ENCODE data around the gene HCAR3. TPM values are rescaled to one million over a fixed set of nuclear protein-coding genes. Genes with fewer than 3 reads are reported as not detected.

HCAR3 gene
- total RNA-seq, 4 donors from 2014 or later = 0.42 TPM; not detected in 3

- no peak for DNase-seq (ENCODE audit: low spot score in 2 of 2)
- no peak overlapping the region for H3K4me3 ChIP-seq
- H3K4me1 ChIP-seq = peaks cover 0 to 24% (median 12%) of the 10 kb centered on the region in 4 donors
- TF ChIP-seq POLR2A (IDR thresholded peaks at IDR 0.05) (no peak), EP300 (IDR thresholded peaks at IDR 0.05) (no peak), CTCF (IDR thresholded peaks at IDR 0.05) (no peak)
- no peak overlapping the region for H3K27ac ChIP-seq
- H3K27me3 ChIP-seq = no peaks in the 10 kb centered on the region
- no peaks in the 10 kb centered on the region for H3K36me3 ChIP-seq
- no peaks in the 10 kb centered on the region for H3K9me3 ChIP-seq
- 73 to 81% methylated on average over 6 of the region's 6 CpGs for WGBS, 2 donors
Measured at GRCh38 chr12:122749569-122750332, 33.1 kb upstream of the HCAR3 start.

GRCh38 chr12:122747224-122748135 is 30.9 kb upstream of the HCAR3 start:
- no peak for TF ChIP-seq EP300 (IDR thresholded peaks at IDR 0.05)
- no peak for TF ChIP-seq POLR2A (IDR thresholded peaks at IDR 0.05)
- no peak for TF ChIP-seq CTCF (IDR thresholded peaks at IDR 0.05)
- Histone ChIP-seq H3K4me1 (peaks cover 0 to 7% (median 0%) of the 10 kb centered on the region in 4 donors), H3K9me3 (no peaks in the 10 kb centered on the region), H3K27ac (no peak overlapping the region), H3K36me3 (no peaks in the 10 kb centered on the region), H3K4me3 (no peak overlapping the region), H3K27me3 (no peaks in the 10 kb centered on the region)
- DNase-seq (ENCODE audit: low spot score in 2 of 2) = no peak
- 77 to 78% methylated on average over 9 of the region's 9 CpGs for WGBS, 2 donors

DNA sequence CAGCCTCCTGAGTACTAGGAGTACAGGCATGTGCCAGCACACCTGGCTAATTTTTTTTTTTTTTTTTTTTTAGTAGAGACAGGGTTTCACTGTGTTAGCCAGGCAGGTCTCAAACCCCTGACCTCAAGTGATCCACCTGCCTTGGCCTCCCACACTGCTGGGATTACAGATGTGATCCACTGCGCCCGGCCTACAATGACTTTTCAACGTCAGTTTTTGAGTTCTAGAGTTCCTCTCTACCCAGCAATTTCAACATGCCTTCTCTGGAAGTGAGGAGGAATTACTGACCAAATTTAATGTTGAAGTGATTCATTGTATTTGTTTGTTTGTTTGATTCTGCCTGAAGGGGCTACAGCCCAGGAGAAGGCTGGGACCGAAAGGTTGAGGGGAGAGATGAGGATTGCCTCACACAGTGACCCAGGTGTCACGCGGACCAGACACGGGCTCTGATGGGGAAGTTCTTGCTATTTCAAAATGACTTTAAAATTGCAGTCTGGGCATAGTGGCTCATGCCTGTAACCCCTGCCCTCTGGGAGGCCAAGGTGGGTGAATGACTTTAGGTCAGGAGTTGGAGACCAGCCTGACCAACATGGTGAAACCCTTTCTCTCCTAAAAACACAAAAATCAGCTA is 27.4 kb upstream of the HCAR3 start:
- Histone ChIP-seq H3K9me3 (no peaks in the 10 kb centered on the region), H3K27ac (no peak overlapping the region), H3K4me1 (no peaks in the 10 kb centered on the region), H3K4me3 (no peak overlapping the region), H3K36me3 (no peaks in the 10 kb centered on the region), H3K27me3 (no peaks in the 10 kb centered on the region)
- no peak for TF ChIP-seq EP300 (IDR thresholded peaks at IDR 0.05)
- TF ChIP-seq POLR2A (IDR thresholded peaks at IDR 0.05) = no peak
- TF ChIP-seq CTCF (IDR thresholded peaks at IDR 0.05) = no peak
- 83 to 91% methylated on average over 7 of the region's 7 CpGs for WGBS, 2 donors
- DNase-seq (ENCODE audit: low spot score in 2 of 2) = no peak

DNA sequence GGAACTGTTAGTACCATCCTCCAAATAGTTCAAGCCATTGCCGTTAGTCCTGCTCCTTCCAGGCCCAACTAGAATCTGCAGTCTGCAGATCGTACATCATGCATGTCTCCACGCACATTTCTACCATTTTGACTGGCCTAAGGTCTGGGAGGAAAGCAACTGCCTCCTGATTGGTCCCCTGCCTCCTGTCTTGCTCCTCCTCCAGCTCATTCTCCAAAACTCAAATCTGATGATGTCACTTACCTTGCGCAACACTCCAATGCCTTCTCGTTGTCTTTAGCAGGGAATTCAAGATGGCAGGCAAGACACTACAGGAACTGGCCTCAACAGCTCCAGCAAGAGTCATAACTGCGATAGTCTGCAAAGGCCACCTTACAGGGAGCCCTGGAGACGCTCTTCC is 23.7 kb upstream of the HCAR3 start:
- 85 to 92% methylated on average over 7 of the region's 7 CpGs for WGBS, 2 donors
- no peaks in the 10 kb centered on the region for H3K36me3 ChIP-seq
- TF ChIP-seq CTCF (IDR thresholded peaks at IDR 0.05) (no peak), POLR2A (IDR thresholded peaks at IDR 0.05) (no peak), EP300 (IDR thresholded peaks at IDR 0.05) (no peak)
- H3K4me3 ChIP-seq = no peak overlapping the region
- H3K4me1 ChIP-seq = no peaks in the 10 kb centered on the region
- DNase-seq (ENCODE audit: low spot score in 2 of 2) = no peak
- no peaks in the 10 kb centered on the region for H3K27me3 ChIP-seq
- H3K27ac ChIP-seq = no peak overlapping the region
- no peaks in the 10 kb centered on the region for H3K9me3 ChIP-seq
